HCT116 (cell line): Measurements from ENCODE around the gene WSCD1. TPM values are rescaled to one million over a fixed set of nuclear protein-coding genes. Genes with fewer than 3 reads are reported as not detected.

Source experiments
- ATAC-seq: fragments of 200-7000 bp; cut with Tn5 transposase; 2 replicates; pipeline ENCODE4 v1.9.1; 2020; ENCODE audit warnings: mild to moderate bottlenecking, moderate library complexity
- BruUV-seq: library from RNA; stranded (reverse); fragments of 400-500 nt; replicated peaks from 2 replicates; lab custom pipeline; 2021; lab: Mats Ljungman, UMichigan
- CTCF ChIA-PET: fragments of 300-600 bp; sonication (Branson Sonifier 250); formaldehyde crosslinking; loops from one replicate; lab custom pipeline; 2021; ENCODE audit warnings: antibody characterized with exemption; lab: Charles Lee
- POLR2A ChIA-PET: fragments of 300-600, 350-600 bp; sonication (Branson Sonifier 250); formaldehyde crosslinking; loops from one replicate; lab custom pipeline; 2021; ENCODE audit warnings: antibody characterized with exemption; lab: Charles Lee
- RAD21 ChIA-PET, 2 experiments: fragments of 300-600 bp; sonication (Branson Sonifier 250); formaldehyde crosslinking; loops; one replicate each; lab custom pipeline; 2023; ENCODE audit warnings: low total read pairs in 2 of 2; ENCODE audit not compliant: uncharacterized antibody in 2 of 2, unreplicated experiment in 2 of 2, low non-redundant PET in 1 of 2; lab: Charles Lee
- DNase-seq: peaks from one replicate; pipeline ENCODE4 v3.0.0-alpha.2; 2010; ENCODE audit warnings: low read depth, low spot score
- H2AFZ ChIP-seq: fragments of 200-600 bp; shearing (Covaris generic), sonication (generic); 2 replicates; pipeline ENCODE4 v1.6.1; 2017; ENCODE audit warnings: low read depth, mixed run types, mixed read lengths, antibody characterized with exemption, low read length; ENCODE audit not compliant: poor library complexity, severe bottlenecking
- H3K27ac ChIP-seq: 2 replicates; pipeline ENCODE4 v1.5.1; 2012; ENCODE audit warnings: low read depth, low read length
- H3K27me3 ChIP-seq: fragments of 200-600 bp; sonication (generic); 2 replicates; pipeline ENCODE4 v1.6.1; 2016; ENCODE audit warnings: mixed run types, low read length, mixed read lengths; ENCODE audit not compliant: insufficient read depth
- H3K36me3 ChIP-seq, 2 experiments: fragments of 200-500 bp in 1 of 2; fragments of 200-600 bp in 1 of 2; sonication (Bioruptor generic) in 1 of 2; sonication (generic) in 1 of 2; 2 replicates each; pipeline versions ENCODE4 v1.5.1 to v1.6.1; 2014 to 2016; ENCODE audit warnings: low read length in 2 of 2, inconsistent platforms in 1 of 2, mixed read lengths in 1 of 2, mixed run types in 1 of 2; ENCODE audit not compliant: insufficient read depth in 2 of 2, control insufficient read depth in 1 of 2
- H3K4me1 ChIP-seq, 2 experiments: fragments of 200-600 bp in 1 of 2; sonication (generic) in 1 of 2; 2 replicates each; pipeline versions ENCODE4 v1.5.1 to v1.6.1; 2012 to 2017; ENCODE audit warnings: low read length in 2 of 2, inconsistent platforms in 1 of 2, mild to moderate bottlenecking in 1 of 2, mixed read lengths in 1 of 2, mixed run types in 1 of 2, moderate library complexity in 1 of 2; ENCODE audit not compliant: insufficient read depth in 2 of 2, control insufficient read depth in 1 of 2
- H3K4me2 ChIP-seq: fragments of 200-600 bp; sonication (generic); 2 replicates; pipeline ENCODE4 v1.6.1; 2017; ENCODE audit warnings: mixed run types, low read length, mixed read lengths
- H3K4me3 ChIP-seq, 2 experiments: fragments of 200-600 bp in 1 of 2; sonication (generic) in 1 of 2; replicated peaks in 1 of 2; 2 replicates each; pipeline ENCODE4 v1.5.1; 2011 to 2016; ENCODE audit warnings: low read length in 2 of 2, control low read depth in 1 of 2, low read depth in 1 of 2, mild to moderate bottlenecking in 1 of 2, mixed read lengths in 1 of 2, mixed run types in 1 of 2
- H3K79me2 ChIP-seq: fragments of 200-600 bp; sonication (generic); 2 replicates; pipeline ENCODE4 v1.6.1; 2017; ENCODE audit warnings: mild to moderate bottlenecking, mixed run types, low read length, moderate library complexity, mixed read lengths; ENCODE audit not compliant: insufficient read depth
- H3K9ac ChIP-seq: fragments of 200-600 bp; sonication (generic); 2 replicates; pipeline ENCODE4 v1.6.1; 2016; ENCODE audit warnings: low read length, mixed read lengths
- H3K9me2 ChIP-seq: fragments of 200-600 bp; sonication (generic), shearing (Covaris generic); 2 replicates; pipeline ENCODE4 v1.6.1; 2017; ENCODE audit warnings: mixed run types, mild to moderate bottlenecking, moderate library complexity; ENCODE audit not compliant: insufficient read depth
- H3K9me3 ChIP-seq, 2 experiments: fragments of 200-500 bp in 1 of 2; fragments of 200-600 bp in 1 of 2; sonication (Bioruptor generic) in 1 of 2; sonication (generic) in 1 of 2; 2 replicates each; pipeline ENCODE4 v1.6.1; 2014 to 2017; ENCODE audit warnings: low read length in 2 of 2, mixed read lengths in 2 of 2, inconsistent platforms in 1 of 2, low read depth in 1 of 2, mild to moderate bottlenecking in 1 of 2, mixed run types in 1 of 2, moderate library complexity in 1 of 2; ENCODE audit not compliant: control insufficient read depth in 1 of 2, insufficient read depth in 1 of 2
- H4K20me1 ChIP-seq: fragments of 200-600 bp; sonication (generic), shearing (Covaris generic); 2 replicates; pipeline ENCODE4 v1.6.1; 2017; ENCODE audit warnings: mixed run types, mild to moderate bottlenecking, moderate library complexity; ENCODE audit not compliant: insufficient read depth
- ATF3 ChIP-seq: IDR thresholded peaks from 2 replicates; pipeline ENCODE4 v1.6.1; 2012
- CBX3 ChIP-seq: IDR thresholded peaks from 2 replicates; pipeline ENCODE4 v1.6.1; 2012; ENCODE audit warnings: low read depth
- CTCF ChIP-seq, 3 experiments: fragments of 200-600 bp in 1 of 3; sonication (generic) in 1 of 3; IDR thresholded peaks in 2 of 3; conservative IDR thresholded peaks in 1 of 3; 2 replicates each; pipeline ENCODE4 v1.5.1; 2012 to 2017; ENCODE audit warnings: low read depth in 2 of 3, low read length in 2 of 3, antibody characterized with exemption in 1 of 3, borderline replicate concordance in 1 of 3, control low read depth in 1 of 3, mild to moderate bottlenecking in 1 of 3, mixed read lengths in 1 of 3, mixed run types in 1 of 3, moderate library complexity in 1 of 3; ENCODE audit not compliant: insufficient read depth in 1 of 3
- EGR1 ChIP-seq: IDR thresholded peaks from 2 replicates; pipeline ENCODE4 v1.6.1; 2012; ENCODE audit warnings: low read depth
- EZH2 ChIP-seq: fragments of 200-600 bp; sonication (generic); IDR thresholded peaks from 2 replicates; pipeline ENCODE4 v1.6.1; 2017; ENCODE audit warnings: antibody characterized with exemption, mixed run types
- FOSL1 ChIP-seq: IDR thresholded peaks from 2 replicates; pipeline ENCODE4 v1.6.1; 2012; ENCODE audit warnings: low read depth
- JUND ChIP-seq: IDR thresholded peaks from 2 replicates; pipeline ENCODE4 v1.6.1; 2012
- POLR2AphosphoS5 ChIP-seq: IDR thresholded peaks from 2 replicates; pipeline ENCODE4 v1.6.1; 2011; ENCODE audit warnings: mild to moderate bottlenecking, low read depth, low read length, moderate library complexity
- RAD21 ChIP-seq: IDR thresholded peaks from 2 replicates; pipeline ENCODE4 v1.6.1; 2012; ENCODE audit warnings: low read depth, mild to moderate bottlenecking
- ZBTB33 ChIP-seq: IDR thresholded peaks from 2 replicates; pipeline ENCODE4 v1.6.1; 2011; ENCODE audit warnings: mild to moderate bottlenecking, low read length, moderate library complexity; ENCODE audit not compliant: insufficient replicate concordance; ENCODE audit errors: extremely low read depth
- ZFX ChIP-seq: fragments of 450-650 bp; IDR thresholded peaks from 2 replicates; pipeline ENCODE4 v1.6.1; 2017
- intact Hi-C: fragments of 100-400 bp; cut with micrococcal nuclease; formaldehyde crosslinking; loops from 2 replicates; pipeline ENCODE4 v1.10.0; 2022
- total RNA-seq: library from RNA; stranded (reverse); gene quantifications from one replicate; pipeline ENCODE4 v1.2.1, GENCODE V29; 2021; ENCODE audit not compliant: unreplicated experiment
- TF ChIP-seq, protein P1 (sequence below): IDR thresholded peaks from 2 replicates; pipeline ENCODE4 v1.6.1; 2012; ENCODE audit warnings: low read depth
- TF ChIP-seq, protein P2 (sequence below): IDR thresholded peaks from 2 replicates; pipeline ENCODE4 v1.6.1; 2012

WSCD1 gene
- total RNA-seq, 1 experiment from 2014 or later = 0.15 TPM

GRCh38 chr17:6045621-6046357 lies 24.4 kb upstream of the WSCD1 start:
- H3K9me2 ChIP-seq = no peaks in the 10 kb centered on the region
- H3K4me1 ChIP-seq = no peaks in the 10 kb centered on the region
- no peak overlapping the region for H2AFZ ChIP-seq
- H3K4me3 ChIP-seq = no peak overlapping the region
- H3K27ac ChIP-seq = no peak overlapping the region
- BruUV-seq = no TSS peak
- ATAC-seq (no peak), DNase-seq (no peak)
- intact Hi-C loops = no loop called here
- H3K9me3 ChIP-seq = no peaks in the 10 kb centered on the region
- RAD21 ChIA-PET = no interaction called here
- H4K20me1 ChIP-seq = no peaks in the 10 kb centered on the region
- no peak overlapping the region for H3K4me2 ChIP-seq
- TF ChIP-seq ZFX (no peak), EZH2 (no peak), ZBTB33 (no peak), ATF3 (no peak), CTCF (IDR thresholded peaks at IDR 0.05 in 2 of 3, conservative IDR thresholded peaks at IDR 0.05 in 1 of 3; ENCODE audit: borderline replicate concordance in 1 of 3, insufficient read depth in 1 of 3, low read depth in 2 of 3, low read length in 2 of 3) (0 out of 6 replicates have a peak, but pooled peaks of 1 of the 3 experiments have one; percentile 18), JUND (no peak), RAD21 (peak; percentile 39; the same call in 1 of the 2 replicates), FOSL1 (no peak), CBX3 (no peak), POLR2AphosphoS5 (no peak), EGR1 (no peak)
- TF ChIP-seq, protein P1, sequence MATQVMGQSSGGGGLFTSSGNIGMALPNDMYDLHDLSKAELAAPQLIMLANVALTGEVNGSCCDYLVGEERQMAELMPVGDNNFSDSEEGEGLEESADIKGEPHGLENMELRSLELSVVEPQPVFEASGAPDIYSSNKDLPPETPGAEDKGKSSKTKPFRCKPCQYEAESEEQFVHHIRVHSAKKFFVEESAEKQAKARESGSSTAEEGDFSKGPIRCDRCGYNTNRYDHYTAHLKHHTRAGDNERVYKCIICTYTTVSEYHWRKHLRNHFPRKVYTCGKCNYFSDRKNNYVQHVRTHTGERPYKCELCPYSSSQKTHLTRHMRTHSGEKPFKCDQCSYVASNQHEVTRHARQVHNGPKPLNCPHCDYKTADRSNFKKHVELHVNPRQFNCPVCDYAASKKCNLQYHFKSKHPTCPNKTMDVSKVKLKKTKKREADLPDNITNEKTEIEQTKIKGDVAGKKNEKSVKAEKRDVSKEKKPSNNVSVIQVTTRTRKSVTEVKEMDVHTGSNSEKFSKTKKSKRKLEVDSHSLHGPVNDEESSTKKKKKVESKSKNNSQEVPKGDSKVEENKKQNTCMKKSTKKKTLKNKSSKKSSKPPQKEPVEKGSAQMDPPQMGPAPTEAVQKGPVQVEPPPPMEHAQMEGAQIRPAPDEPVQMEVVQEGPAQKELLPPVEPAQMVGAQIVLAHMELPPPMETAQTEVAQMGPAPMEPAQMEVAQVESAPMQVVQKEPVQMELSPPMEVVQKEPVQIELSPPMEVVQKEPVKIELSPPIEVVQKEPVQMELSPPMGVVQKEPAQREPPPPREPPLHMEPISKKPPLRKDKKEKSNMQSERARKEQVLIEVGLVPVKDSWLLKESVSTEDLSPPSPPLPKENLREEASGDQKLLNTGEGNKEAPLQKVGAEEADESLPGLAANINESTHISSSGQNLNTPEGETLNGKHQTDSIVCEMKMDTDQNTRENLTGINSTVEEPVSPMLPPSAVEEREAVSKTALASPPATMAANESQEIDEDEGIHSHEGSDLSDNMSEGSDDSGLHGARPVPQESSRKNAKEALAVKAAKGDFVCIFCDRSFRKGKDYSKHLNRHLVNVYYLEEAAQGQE = no peak
- TF ChIP-seq, protein P2, sequence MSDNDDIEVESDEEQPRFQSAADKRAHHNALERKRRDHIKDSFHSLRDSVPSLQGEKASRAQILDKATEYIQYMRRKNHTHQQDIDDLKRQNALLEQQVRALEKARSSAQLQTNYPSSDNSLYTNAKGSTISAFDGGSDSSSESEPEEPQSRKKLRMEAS = no peak
- no peaks in the 10 kb centered on the region for H3K79me2 ChIP-seq
- H3K9ac ChIP-seq = no peak overlapping the region
- POLR2A ChIA-PET = no interaction called here
- CTCF ChIA-PET = no interaction called here
- H3K36me3 ChIP-seq = no peaks in the 10 kb centered on the region
- peaks cover 34% of the 10 kb centered on the region; the same call in 1 of the 2 replicates for H3K27me3 ChIP-seq
